ENCODE data around the gene PAK1.
"Not testable (repeated sequence)": the region's sequence is repeated elsewhere in the genome, so short reads cannot be mapped to it uniquely, and the experiment has no call there.

Gene PAK1

DNA sequence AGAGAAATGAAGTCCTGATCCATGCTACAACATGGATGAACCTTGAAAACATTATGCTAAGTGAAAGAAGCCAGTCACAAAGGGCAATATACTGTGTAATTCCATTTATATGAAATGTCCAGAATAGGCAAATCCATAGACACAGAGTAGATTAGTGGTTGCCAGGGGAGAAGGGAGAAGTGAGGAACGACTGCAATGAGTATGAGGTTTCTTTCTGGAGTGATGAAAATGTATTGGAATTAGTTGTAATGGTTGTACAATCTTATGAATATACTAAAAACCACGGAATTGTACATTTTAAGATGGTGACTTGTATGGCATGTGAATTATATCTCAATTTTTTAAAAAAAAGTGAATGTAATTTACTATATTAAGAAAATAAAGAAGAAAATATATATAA is 89.3 kb downstream of the PAK1 start:
- Histone ChIP-seq H3K27ac (ENCODE audit: low read depth, low read length) (no peak overlapping the region), H2AFZ (ENCODE audit: low read depth, low read length, severe bottlenecking) (no peak overlapping the region), H4K20me1 (ENCODE audit: low read depth, low read length) (no peaks in the 10 kb centered on the region), H3K4me3 (ENCODE audit: insufficient read depth, low read length, poor library complexity, severe bottlenecking) (no peak overlapping the region), H3K36me3 (ENCODE audit: low read length) (no peaks in the 10 kb centered on the region), H3K27me3 (ENCODE audit: low read length) (no peaks in the 10 kb centered on the region), H3K9me3 (ENCODE audit: insufficient read depth, low read length) (no peaks in the 10 kb centered on the region), H3K9ac (ENCODE audit: low read length) (no peak overlapping the region), H3F3A (ENCODE audit: insufficient read depth) (no peaks in the 10 kb centered on the region), H3K4me2 (ENCODE audit: low read depth, low read length, poor library complexity, severe bottlenecking) (no peak overlapping the region), H3K9me2 (replicated peaks; ENCODE audit: insufficient read depth, low read length) (no peaks in the 10 kb centered on the region), H3K79me2 (ENCODE audit: insufficient read depth, low read length) (no peaks in the 10 kb centered on the region)
- no peak for TF ChIP-seq EZH2phosphoT487 (conservative IDR thresholded peaks at IDR 0.05; ENCODE audit: low read length)
- TF ChIP-seq, protein P1, sequence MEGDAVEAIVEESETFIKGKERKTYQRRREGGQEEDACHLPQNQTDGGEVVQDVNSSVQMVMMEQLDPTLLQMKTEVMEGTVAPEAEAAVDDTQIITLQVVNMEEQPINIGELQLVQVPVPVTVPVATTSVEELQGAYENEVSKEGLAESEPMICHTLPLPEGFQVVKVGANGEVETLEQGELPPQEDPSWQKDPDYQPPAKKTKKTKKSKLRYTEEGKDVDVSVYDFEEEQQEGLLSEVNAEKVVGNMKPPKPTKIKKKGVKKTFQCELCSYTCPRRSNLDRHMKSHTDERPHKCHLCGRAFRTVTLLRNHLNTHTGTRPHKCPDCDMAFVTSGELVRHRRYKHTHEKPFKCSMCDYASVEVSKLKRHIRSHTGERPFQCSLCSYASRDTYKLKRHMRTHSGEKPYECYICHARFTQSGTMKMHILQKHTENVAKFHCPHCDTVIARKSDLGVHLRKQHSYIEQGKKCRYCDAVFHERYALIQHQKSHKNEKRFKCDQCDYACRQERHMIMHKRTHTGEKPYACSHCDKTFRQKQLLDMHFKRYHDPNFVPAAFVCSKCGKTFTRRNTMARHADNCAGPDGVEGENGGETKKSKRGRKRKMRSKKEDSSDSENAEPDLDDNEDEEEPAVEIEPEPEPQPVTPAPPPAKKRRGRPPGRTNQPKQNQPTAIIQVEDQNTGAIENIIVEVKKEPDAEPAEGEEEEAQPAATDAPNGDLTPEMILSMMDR (IDR thresholded peaks at IDR 0.05; ENCODE audit: insufficient read depth, low read length, poor library complexity, severe bottlenecking) = no peak

- H2AFZ ChIP-seq (ENCODE audit: low read depth, low read length, severe bottlenecking); H3F3A ChIP-seq (ENCODE audit: insufficient read depth); H3K9ac ChIP-seq (ENCODE audit: low read length): not testable (repeated sequence)
Observed at GRCh38 chr11:77383349-77383748, 90.5 kb downstream of the PAK1 start.

DNA sequence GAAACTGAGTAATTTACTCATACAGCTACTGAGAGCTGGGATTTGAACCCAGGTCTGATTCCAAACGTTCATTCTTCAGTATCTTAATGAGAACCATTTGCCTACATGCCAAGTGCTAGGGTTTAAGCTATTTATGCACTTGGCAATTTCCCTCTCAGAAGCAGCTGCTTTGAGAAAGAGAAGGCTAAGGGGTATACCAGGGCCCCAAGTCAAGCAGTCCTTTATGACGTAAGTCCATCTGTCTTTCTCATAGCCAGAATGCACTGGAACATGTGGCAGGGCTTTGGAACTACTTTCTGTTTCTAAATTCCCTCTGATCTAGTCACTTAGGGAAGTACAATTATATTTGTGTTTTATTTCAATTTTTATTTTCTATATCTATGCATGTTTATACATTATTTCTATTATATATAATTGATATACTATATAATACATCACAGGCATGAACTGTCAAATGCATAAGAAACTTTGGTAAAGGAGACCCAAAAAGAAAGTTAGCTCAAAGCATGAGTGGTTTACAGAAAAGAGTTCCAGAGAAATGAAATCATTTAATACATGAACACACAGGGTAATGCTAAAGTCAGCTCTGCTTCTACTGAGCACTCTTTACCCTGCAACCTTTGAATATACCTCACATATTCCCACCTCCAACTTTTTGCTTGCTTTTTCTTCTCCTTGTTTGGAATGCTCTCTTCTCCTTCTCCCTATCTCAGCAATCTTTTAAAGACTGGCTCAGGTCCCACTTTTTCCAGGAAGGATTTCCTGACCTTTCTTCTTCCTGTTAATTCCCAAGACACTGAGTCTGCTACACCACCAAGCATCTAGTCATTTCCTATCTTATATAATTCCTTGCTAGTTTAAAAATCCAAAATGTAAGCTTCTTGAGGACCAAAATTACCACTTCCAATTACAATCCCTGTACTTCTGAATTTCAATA is 91.9 kb downstream of the PAK1 start:
- no peaks in the 10 kb centered on the region for H3K9me2 ChIP-seq (replicated peaks; ENCODE audit: insufficient read depth, low read length)
- no peaks in the 10 kb centered on the region for H3K9me3 ChIP-seq (ENCODE audit: insufficient read depth, low read length)
- H3K36me3 ChIP-seq (ENCODE audit: low read length) = no peaks in the 10 kb centered on the region
- no peak overlapping the region for H3K4me3 ChIP-seq (ENCODE audit: insufficient read depth, low read length, poor library complexity, severe bottlenecking)
- no peaks in the 10 kb centered on the region for H3K79me2 ChIP-seq (ENCODE audit: insufficient read depth, low read length)
- no peaks in the 10 kb centered on the region for H3F3A ChIP-seq (ENCODE audit: insufficient read depth)
- no peaks in the 10 kb centered on the region for H3K27me3 ChIP-seq (ENCODE audit: low read length)
- H3K4me2 ChIP-seq (ENCODE audit: low read depth, low read length, poor library complexity, severe bottlenecking) = no peak overlapping the region
- TF ChIP-seq EZH2phosphoT487 (conservative IDR thresholded peaks at IDR 0.05; ENCODE audit: low read length) = no peak
- TF ChIP-seq, protein P1 (IDR thresholded peaks at IDR 0.05; ENCODE audit: insufficient read depth, low read length, poor library complexity, severe bottlenecking) = no peak
- H4K20me1 ChIP-seq (ENCODE audit: low read depth, low read length) = no peaks in the 10 kb centered on the region
- H2AFZ ChIP-seq (ENCODE audit: low read depth, low read length, severe bottlenecking) = no peak overlapping the region
- H3K27ac ChIP-seq (ENCODE audit: low read depth, low read length) = no peak overlapping the region
- no peak overlapping the region for H3K9ac ChIP-seq (ENCODE audit: low read length)

More at GRCh38 chr11:77383349-77383748, 90.5 kb downstream of the PAK1 start:
- not testable (repeated sequence) for H3K4me3 ChIP-seq (ENCODE audit: insufficient read depth, low read length, poor library complexity, severe bottlenecking); H3K9me3 ChIP-seq (ENCODE audit: insufficient read depth, low read length); H3K79me2 ChIP-seq (ENCODE audit: insufficient read depth, low read length); H3K36me3 ChIP-seq (ENCODE audit: low read length); H4K20me1 ChIP-seq (ENCODE audit: low read depth, low read length); H3K9me2 ChIP-seq (replicated peaks; ENCODE audit: insufficient read depth, low read length); H3K4me2 ChIP-seq (ENCODE audit: low read depth, low read length, poor library complexity, severe bottlenecking); H3K27me3 ChIP-seq (ENCODE audit: low read length); H3K27ac ChIP-seq (ENCODE audit: low read depth, low read length)

GRCh38 chr11:77379934-77380333 is 94.0 kb downstream of the PAK1 start:
- H3K4me3 ChIP-seq (ENCODE audit: insufficient read depth, low read length, poor library complexity, severe bottlenecking) = no peak overlapping the region
- H3K9ac ChIP-seq (ENCODE audit: low read length) = no peak overlapping the region
- no peaks in the 10 kb centered on the region for H3F3A ChIP-seq (ENCODE audit: insufficient read depth)
- no peak overlapping the region for H3K27ac ChIP-seq (ENCODE audit: low read depth, low read length)
- no peaks in the 10 kb centered on the region for H4K20me1 ChIP-seq (ENCODE audit: low read depth, low read length)
- no peak overlapping the region for H2AFZ ChIP-seq (ENCODE audit: low read depth, low read length, severe bottlenecking)
- H3K9me3 ChIP-seq (ENCODE audit: insufficient read depth, low read length) = no peaks in the 10 kb centered on the region
- H3K9me2 ChIP-seq (replicated peaks; ENCODE audit: insufficient read depth, low read length) = no peaks in the 10 kb centered on the region
- H3K4me2 ChIP-seq (ENCODE audit: low read depth, low read length, poor library complexity, severe bottlenecking) = no peak overlapping the region
- TF ChIP-seq EZH2phosphoT487 (conservative IDR thresholded peaks at IDR 0.05; ENCODE audit: low read length) = no peak
- TF ChIP-seq, protein P1 (IDR thresholded peaks at IDR 0.05; ENCODE audit: insufficient read depth, low read length, poor library complexity, severe bottlenecking) = no peak
- H3K27me3 ChIP-seq (ENCODE audit: low read length) = no peaks in the 10 kb centered on the region
- no peaks in the 10 kb centered on the region for H3K36me3 ChIP-seq (ENCODE audit: low read length)
- H3K79me2 ChIP-seq (ENCODE audit: insufficient read depth, low read length) = no peaks in the 10 kb centered on the region

Measured in SU-DHL-6 (cell line).